HG02938 (cell line): ENCODE data around the gene C10orf90.

Source experiments
- ATAC-seq: cut with Tn5 transposase; IDR thresholded peaks from one replicate; pipeline ENCODE4 v1.9.1; 2021; ENCODE audit warnings: mild to moderate bottlenecking, moderate library complexity; ENCODE audit not compliant: unreplicated experiment

Gene C10orf90

DNA sequence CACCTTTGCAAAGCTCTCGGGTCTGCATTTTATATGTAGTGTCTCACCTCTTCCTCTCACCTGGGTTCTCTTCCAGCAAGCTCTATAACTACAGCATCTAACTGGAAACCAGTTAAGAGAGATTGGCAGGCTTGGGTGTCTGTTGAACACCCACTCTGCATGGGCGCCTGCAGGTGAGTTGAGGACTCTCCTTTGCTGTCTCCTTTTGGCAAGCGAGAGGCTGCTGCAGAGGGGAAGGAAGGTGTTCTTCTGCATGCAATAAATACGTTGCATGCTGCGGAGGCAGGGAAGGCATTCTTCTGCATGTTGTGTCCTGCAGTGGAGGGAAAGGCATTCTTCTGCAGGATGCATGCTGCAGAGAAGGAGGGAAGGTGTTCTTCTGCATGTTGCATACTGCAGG lies 200.8 kb downstream of the C10orf90 start:
- ATAC-seq, result no peak

- ATAC-seq, result no peak
Observed at GRCh38 chr10:126468876-126469643, 201.4 kb downstream of the C10orf90 start.

- no peak for ATAC-seq
Observed at GRCh38 chr10:126468467-126468866, 202.0 kb downstream of the C10orf90 start.

DNA sequence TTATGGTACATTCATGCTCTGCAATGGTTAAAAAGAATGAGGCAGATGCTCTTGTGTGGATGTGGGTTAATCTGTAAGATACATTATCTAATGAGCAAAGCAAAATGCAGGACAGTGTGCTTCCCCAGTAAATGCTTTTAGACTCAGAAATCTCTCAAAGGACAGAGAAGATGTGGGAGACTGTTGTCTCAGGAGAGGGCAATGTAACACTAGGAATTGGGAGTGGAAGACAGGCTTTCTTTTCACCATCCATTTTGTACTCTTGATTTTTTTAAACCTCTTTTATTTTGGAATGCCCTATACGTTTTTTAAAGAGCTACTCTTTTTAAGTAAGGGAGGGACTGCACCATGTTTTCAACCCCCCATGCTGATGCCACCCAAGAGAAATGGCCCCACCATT lies 204.7 kb downstream of the C10orf90 start:
- no peak for ATAC-seq

- ATAC-seq, result no peak
Observed at GRCh38 chr10:126463286-126463685, 207.2 kb downstream of the C10orf90 start.

GRCh38 chr10:126461289-126461940 lies 209.1 kb downstream of the C10orf90 start:
- no peak for ATAC-seq

DNA sequence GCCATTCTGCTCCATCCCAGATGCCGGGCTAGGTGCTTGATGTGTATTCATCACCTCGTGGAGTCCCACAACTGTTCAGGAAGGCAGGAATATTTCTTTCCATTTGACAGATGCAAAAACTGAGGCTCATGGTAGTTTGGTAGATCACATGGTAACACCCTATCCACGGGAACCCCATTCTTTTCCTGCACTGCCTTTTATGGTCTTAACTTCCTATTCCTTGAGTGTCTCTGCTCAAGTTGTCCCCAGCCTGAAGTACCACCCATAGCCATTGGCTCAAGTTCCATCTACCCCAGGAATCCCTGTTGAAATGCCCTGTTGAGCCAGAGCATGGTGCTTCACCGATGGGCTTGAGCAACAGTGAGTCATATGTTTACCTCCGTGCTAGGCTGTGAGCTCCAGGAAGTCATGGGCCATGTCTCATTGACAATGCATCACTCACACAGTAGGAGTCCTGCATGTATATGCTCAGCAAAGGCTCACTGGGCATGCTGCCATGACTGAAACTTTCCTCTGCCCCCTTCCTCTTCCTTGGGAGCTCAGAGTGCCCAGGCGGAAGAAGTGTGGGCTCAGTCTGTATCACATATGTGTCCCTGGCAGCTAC lies 210.5 kb downstream of the C10orf90 start:
- no peak for ATAC-seq

- no peak for ATAC-seq
Observed at GRCh38 chr10:126459032-126459831, 211.3 kb downstream of the C10orf90 start.

DNA sequence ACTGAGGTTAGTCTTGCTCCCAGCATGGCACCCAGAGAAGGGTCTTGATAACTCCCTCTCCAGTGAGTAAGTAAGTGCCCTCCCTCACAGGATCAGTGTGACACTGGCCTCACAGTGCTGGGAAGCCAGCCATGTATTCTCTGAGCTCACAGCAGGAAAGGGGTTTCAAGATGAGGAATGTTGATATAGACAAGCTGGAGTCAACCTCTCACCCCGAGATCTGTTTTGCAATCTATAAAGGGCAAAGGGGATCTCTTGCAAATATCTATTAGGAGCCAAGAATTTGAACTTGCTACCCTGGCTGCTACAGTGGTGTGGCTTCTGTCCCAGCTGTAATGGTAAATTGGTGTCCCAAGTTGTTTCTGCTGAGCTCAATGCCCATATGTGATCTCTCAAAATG lies 212.0 kb downstream of the C10orf90 start:
- ATAC-seq, result no peak

GRCh38 chr10:126456632-126457031 lies 213.9 kb downstream of the C10orf90 start:
- ATAC-seq, result no peak

GRCh38 chr10:126455766-126456405 lies 214.6 kb downstream of the C10orf90 start:
- no peak for ATAC-seq

DNA sequence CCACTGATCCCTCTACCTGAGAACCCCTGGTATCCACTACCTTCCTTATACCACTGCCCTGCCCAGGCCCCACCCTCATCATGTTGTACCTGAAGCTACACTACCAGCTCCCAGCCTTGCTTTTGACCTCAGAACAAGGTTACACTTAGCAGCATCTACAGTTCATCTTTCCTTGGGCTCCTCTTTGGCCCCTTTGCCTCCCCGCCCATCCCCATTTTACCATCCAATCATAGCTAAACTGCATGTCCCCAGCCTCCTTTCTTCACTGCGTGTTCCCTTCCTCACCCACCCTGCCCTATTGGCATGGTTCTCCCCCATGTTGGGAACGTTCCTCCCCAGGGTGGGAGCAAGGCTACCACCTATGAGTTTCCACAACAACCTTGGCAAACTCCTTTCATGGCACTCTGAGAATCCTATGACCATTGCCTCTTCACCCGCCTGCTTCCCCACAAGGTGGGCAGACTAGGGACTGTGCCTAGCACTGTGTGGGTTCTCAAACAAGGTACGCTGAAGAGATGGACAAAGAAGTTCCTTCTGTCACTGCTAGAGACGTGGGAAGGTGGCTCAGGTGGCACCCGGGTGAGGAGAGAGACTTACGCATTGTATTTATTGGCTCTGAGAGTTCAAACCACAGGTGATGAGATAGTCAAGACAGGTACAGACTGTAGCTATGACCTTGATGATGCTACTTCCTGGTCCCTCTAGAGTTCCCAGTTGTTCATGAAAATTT lies 215.3 kb downstream of the C10orf90 start:
- no peak for ATAC-seq

- no peak for ATAC-seq
Observed at GRCh38 chr10:126454045-126454751, 216.3 kb downstream of the C10orf90 start.

DNA sequence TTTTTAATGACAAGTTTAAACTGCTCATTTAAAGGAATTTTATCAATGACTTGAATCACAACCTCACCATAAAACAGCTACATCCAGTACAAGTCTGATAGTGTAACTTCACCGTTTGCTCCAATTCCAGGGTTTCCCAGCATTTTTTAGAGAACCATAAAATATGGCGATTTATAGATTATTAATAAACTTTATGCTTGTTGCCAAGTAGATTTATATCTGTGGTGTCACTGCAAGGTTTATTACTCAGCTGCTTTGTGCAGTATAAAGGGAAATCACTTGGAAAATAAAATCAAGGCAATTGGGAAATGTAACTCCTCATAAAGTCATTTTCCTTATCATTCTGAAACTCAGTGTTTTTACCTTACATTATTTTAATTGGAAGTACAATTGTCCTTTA lies 218.2 kb downstream of the C10orf90 start:
- no peak for ATAC-seq

DNA sequence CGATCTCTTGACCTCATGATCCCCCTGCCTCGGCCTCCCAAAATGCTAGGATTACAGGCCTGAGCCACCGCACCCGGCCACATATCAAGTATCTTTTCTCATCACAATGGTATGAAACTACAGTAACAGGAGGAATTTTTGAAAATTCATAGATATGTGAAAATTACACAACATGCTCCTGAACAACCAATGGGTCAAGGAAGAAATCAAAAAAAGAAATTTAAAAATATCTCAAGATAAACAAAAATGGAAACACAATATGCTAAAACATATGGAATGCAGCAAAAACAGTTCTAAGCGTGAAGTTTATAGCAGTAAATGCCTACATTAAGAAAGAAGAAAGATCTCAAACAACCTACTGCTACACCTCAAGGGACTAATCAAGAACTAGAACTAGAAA lies 222.4 kb downstream of the C10orf90 start:
- ATAC-seq, result no peak

GRCh38 chr10:126439942-126440341 lies 230.6 kb downstream of the C10orf90 start:
- ATAC-seq, result no peak

GRCh38 chr10:126438407-126438783 lies 232.1 kb downstream of the C10orf90 start:
- no peak for ATAC-seq

- no peak for ATAC-seq
Observed at GRCh38 chr10:126437635-126438406, 232.7 kb downstream of the C10orf90 start.

DNA sequence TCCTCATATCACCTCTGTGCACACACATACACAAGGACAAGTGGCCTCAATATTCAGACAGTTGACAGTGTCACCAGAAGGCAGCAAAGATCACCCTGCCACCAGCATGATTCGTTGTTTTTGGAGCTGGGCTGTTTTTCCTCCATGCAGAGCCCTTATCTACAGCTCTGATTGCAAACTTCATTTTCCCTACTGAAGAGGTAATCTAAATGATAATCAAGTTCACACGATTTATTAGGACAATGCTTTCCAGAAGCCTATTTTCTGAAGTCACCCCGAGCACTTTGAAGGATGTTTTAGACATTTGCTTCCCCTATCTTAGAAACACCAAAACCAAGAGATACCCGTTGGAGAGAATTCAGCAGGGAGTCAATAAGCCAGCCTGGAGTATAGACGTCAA lies 236.3 kb downstream of the C10orf90 start:
- ATAC-seq, result no peak
